ENCODE data around the gene CLSTN3. TPM values are rescaled to one million over a fixed set of nuclear protein-coding genes. Genes with fewer than 3 reads are reported as not detected.

The CLSTN3 gene
- total and polyA plus RNA-seq, 2 experiments from 2014 or later, result 5.0 to 46.9 TPM

DNA sequence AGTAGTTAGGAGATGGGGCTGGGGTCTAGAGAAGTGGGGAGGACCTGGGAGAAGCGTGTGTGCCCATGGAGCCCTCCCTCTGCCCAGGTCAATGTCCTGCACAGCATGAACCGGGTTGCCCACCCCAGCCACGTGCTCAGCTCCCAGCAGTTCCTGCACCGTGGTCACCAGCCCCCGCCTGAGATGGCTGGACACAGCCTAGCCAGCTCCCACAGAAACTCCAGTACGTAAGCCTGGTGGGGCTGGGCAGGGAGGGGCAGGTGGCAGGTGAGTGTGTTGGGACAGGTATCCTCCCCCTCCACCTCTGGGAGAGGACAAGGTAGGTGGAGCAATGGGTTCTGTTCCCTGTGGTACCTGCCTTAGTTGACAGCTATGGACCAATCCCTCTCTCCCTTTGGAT lies 20.7 kb downstream of the CLSTN3 start:
- ATAC-seq, result no peak
- H3K36me3 Mint-ChIP-seq (ENCODE audit: low read depth), result peaks cover 6% of the 10 kb centered on the region
- H3K36me3 ChIP-seq (ENCODE audit: insufficient read depth), result no peaks in the 10 kb centered on the region; the same call in 1 of the 2 replicates
- H3K4me2 ChIP-seq, result no peak overlapping the region
- H3K4me1 ChIP-seq (ENCODE audit: insufficient read depth), result no peaks in the 10 kb centered on the region
- no peak overlapping the region for H3K4me3 ChIP-seq
- H3K4me3 Mint-ChIP-seq, result no peak overlapping the region
- H3K9me3 Mint-ChIP-seq, result no peaks in the 10 kb centered on the region; the same call in 2 of the 3 replicates
- no peaks in the 10 kb centered on the region for H3F3A ChIP-seq (replicated peaks; ENCODE audit: low read depth)
- peaks cover 2% of the 10 kb centered on the region for H3K27me3 Mint-ChIP-seq (ENCODE audit: insufficient read depth, low read depth, poor library complexity)
- no peak for DNase-seq (ENCODE audit: low spot score)
- H3K4me1 Mint-ChIP-seq, result no peaks in the 10 kb centered on the region
- H4K20me1 ChIP-seq (replicated peaks; ENCODE audit: insufficient read depth), result no peaks in the 10 kb centered on the region; the same call in 1 of the 2 replicates
- H3K27me3 ChIP-seq (ENCODE audit: insufficient read depth), result no peaks in the 10 kb centered on the region
- H3K9me2 ChIP-seq (ENCODE audit: insufficient read depth), result no peaks in the 10 kb centered on the region
- no peak overlapping the region for H3K27ac ChIP-seq (ENCODE audit: low read depth)
- TF ChIP-seq ZNF331 (CRISPR knock-in tag; IDR thresholded peaks at IDR 0.05; ENCODE audit: low read depth), result no peak
- no peak for TF ChIP-seq EZH2 (IDR thresholded peaks at IDR 0.05; ENCODE audit: low read depth, unreplicated experiment)
- no peak for TF ChIP-seq ZNF114 (CRISPR knock-in tag; IDR thresholded peaks at IDR 0.05)
- no peak for TF ChIP-seq CREB1 (CRISPR knock-in tag; IDR thresholded peaks at IDR 0.05; ENCODE audit: low read depth)
- TF ChIP-seq, protein P1, sequence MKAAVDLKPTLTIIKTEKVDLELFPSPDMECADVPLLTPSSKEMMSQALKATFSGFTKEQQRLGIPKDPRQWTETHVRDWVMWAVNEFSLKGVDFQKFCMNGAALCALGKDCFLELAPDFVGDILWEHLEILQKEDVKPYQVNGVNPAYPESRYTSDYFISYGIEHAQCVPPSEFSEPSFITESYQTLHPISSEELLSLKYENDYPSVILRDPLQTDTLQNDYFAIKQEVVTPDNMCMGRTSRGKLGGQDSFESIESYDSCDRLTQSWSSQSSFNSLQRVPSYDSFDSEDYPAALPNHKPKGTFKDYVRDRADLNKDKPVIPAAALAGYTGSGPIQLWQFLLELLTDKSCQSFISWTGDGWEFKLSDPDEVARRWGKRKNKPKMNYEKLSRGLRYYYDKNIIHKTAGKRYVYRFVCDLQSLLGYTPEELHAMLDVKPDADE (IDR thresholded peaks at IDR 0.05), result no peak
- TF ChIP-seq, protein P2, sequence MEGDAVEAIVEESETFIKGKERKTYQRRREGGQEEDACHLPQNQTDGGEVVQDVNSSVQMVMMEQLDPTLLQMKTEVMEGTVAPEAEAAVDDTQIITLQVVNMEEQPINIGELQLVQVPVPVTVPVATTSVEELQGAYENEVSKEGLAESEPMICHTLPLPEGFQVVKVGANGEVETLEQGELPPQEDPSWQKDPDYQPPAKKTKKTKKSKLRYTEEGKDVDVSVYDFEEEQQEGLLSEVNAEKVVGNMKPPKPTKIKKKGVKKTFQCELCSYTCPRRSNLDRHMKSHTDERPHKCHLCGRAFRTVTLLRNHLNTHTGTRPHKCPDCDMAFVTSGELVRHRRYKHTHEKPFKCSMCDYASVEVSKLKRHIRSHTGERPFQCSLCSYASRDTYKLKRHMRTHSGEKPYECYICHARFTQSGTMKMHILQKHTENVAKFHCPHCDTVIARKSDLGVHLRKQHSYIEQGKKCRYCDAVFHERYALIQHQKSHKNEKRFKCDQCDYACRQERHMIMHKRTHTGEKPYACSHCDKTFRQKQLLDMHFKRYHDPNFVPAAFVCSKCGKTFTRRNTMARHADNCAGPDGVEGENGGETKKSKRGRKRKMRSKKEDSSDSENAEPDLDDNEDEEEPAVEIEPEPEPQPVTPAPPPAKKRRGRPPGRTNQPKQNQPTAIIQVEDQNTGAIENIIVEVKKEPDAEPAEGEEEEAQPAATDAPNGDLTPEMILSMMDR (conservative IDR thresholded peaks at IDR 0.05; ENCODE audit: low read depth in 2 of 2), result no peak
- TF ChIP-seq, protein P3, sequence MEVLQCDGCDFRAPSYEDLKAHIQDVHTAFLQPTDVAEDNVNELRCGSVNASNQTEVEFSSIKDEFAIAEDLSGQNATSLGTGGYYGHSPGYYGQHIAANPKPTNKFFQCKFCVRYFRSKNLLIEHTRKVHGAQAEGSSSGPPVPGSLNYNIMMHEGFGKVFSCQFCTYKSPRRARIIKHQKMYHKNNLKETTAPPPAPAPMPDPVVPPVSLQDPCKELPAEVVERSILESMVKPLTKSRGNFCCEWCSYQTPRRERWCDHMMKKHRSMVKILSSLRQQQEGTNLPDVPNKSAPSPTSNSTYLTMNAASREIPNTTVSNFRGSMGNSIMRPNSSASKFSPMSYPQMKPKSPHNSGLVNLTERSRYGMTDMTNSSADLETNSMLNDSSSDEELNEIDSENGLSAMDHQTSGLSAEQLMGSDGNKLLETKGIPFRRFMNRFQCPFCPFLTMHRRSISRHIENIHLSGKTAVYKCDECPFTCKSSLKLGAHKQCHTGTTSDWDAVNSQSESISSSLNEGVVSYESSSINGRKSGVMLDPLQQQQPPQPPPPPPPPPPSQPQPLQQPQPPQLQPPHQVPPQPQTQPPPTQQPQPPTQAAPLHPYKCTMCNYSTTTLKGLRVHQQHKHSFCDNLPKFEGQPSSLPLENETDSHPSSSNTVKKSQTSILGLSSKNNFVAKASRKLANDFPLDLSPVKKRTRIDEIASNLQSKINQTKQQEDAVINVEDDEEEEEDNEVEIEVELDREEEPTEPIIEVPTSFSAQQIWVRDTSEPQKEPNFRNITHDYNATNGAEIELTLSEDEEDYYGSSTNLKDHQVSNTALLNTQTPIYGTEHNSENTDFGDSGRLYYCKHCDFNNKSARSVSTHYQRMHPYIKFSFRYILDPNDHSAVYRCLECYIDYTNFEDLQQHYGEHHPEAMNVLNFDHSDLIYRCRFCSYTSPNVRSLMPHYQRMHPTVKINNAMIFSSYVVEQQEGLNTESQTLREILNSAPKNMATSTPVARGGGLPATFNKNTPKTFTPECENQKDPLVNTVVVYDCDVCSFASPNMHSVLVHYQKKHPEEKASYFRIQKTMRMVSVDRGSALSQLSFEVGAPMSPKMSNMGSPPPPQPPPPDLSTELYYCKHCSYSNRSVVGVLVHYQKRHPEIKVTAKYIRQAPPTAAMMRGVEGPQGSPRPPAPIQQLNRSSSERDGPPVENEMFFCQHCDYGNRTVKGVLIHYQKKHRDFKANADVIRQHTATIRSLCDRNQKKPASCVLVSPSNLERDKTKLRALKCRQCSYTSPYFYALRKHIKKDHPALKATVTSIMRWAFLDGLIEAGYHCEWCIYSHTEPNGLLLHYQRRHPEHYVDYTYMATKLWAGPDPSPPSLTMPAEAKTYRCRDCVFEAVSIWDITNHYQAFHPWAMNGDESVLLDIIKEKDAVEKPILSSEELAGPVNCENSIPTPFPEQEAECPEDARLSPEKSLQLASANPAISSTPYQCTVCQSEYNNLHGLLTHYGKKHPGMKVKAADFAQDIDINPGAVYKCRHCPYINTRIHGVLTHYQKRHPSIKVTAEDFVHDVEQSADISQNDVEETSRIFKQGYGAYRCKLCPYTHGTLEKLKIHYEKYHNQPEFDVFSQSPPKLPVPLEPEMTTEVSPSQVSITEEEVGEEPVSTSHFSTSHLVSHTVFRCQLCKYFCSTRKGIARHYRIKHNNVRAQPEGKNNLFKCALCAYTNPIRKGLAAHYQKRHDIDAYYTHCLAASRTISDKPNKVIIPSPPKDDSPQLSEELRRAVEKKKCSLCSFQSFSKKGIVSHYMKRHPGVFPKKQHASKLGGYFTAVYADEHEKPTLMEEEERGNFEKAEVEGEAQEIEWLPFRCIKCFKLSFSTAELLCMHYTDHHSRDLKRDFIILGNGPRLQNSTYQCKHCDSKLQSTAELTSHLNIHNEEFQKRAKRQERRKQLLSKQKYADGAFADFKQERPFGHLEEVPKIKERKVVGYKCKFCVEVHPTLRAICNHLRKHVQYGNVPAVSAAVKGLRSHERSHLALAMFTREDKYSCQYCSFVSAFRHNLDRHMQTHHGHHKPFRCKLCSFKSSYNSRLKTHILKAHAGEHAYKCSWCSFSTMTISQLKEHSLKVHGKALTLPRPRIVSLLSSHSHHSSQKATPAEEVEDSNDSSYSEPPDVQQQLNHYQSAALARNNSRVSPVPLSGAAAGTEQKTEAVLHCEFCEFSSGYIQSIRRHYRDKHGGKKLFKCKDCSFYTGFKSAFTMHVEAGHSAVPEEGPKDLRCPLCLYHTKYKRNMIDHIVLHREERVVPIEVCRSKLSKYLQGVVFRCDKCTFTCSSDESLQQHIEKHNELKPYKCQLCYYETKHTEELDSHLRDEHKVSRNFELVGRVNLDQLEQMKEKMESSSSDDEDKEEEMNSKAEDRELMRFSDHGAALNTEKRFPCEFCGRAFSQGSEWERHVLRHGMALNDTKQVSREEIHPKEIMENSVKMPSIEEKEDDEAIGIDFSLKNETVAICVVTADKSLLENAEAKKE (CRISPR knock-in tag; IDR thresholded peaks at IDR 0.05), result no peak
- TF ChIP-seq STAT1 (IDR thresholded peaks at IDR 0.05; ENCODE audit: unreplicated experiment), result no peak
- TF ChIP-seq NANOG (IDR thresholded peaks at IDR 0.05; ENCODE audit: borderline replicate concordance), result no peak
- TF ChIP-seq POLR2AphosphoS5 (IDR thresholded peaks at IDR 0.05; ENCODE audit: low read depth), result no peak
- TF ChIP-seq, protein P4, sequence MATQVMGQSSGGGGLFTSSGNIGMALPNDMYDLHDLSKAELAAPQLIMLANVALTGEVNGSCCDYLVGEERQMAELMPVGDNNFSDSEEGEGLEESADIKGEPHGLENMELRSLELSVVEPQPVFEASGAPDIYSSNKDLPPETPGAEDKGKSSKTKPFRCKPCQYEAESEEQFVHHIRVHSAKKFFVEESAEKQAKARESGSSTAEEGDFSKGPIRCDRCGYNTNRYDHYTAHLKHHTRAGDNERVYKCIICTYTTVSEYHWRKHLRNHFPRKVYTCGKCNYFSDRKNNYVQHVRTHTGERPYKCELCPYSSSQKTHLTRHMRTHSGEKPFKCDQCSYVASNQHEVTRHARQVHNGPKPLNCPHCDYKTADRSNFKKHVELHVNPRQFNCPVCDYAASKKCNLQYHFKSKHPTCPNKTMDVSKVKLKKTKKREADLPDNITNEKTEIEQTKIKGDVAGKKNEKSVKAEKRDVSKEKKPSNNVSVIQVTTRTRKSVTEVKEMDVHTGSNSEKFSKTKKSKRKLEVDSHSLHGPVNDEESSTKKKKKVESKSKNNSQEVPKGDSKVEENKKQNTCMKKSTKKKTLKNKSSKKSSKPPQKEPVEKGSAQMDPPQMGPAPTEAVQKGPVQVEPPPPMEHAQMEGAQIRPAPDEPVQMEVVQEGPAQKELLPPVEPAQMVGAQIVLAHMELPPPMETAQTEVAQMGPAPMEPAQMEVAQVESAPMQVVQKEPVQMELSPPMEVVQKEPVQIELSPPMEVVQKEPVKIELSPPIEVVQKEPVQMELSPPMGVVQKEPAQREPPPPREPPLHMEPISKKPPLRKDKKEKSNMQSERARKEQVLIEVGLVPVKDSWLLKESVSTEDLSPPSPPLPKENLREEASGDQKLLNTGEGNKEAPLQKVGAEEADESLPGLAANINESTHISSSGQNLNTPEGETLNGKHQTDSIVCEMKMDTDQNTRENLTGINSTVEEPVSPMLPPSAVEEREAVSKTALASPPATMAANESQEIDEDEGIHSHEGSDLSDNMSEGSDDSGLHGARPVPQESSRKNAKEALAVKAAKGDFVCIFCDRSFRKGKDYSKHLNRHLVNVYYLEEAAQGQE (IDR thresholded peaks at IDR 0.05; ENCODE audit: unreplicated experiment), result no peak
- no peak for TF ChIP-seq JUNB (IDR thresholded peaks at IDR 0.05; ENCODE audit: unreplicated experiment)
- TF ChIP-seq EZH2phosphoT487 (IDR thresholded peaks at IDR 0.05; ENCODE audit: unreplicated experiment), result no peak
- no peak overlapping the region for H2AFZ ChIP-seq
- no peak overlapping the region for H3K27ac Mint-ChIP-seq
- H3K79me2 ChIP-seq (replicated peaks; ENCODE audit: insufficient read depth), result no peaks in the 10 kb centered on the region
